Heart left ventricle (tissue), 16 donors: Measurements from ENCODE around the gene EMC10. TPM values are rescaled to one million over a fixed set of nuclear protein-coding genes. Genes with fewer than 3 reads are reported as not detected.
A peak's percentile ranks its signal among the peaks of the same experiment; 100 is the strongest.

ENCODE experiments used
- ATAC-seq, 4 donors: fragments of 200-7000 bp; cut with Tn5 transposase; one replicate each; pipeline ENCODE4 v1.9.1; 2020 to 2022; ENCODE audit warnings: moderate library complexity in 4 of 4, mild to moderate bottlenecking in 3 of 4, moderate number of reproducible peaks in 1 of 4
- DNase-seq, 5 donors: peaks; one replicate each; pipeline ENCODE4 v3.0.0-alpha.2; 2020
- H3K27ac ChIP-seq, 12 donors: fragments of 200-600 bp; sonication (generic) in 4 of 12; one replicate each; pipeline versions ENCODE4 v1.5.0 to v1.8.0; 2016 to 2022; ENCODE audit warnings: mild to moderate bottlenecking in 2 of 12
- H3K27me3 ChIP-seq, 9 donors: fragments of 200-600 bp; sonication (generic) in 2 of 9; one replicate each; pipeline versions ENCODE4 v1.5.1 to v1.8.0; 2016 to 2022; ENCODE audit warnings: mild to moderate bottlenecking in 3 of 9
- H3K36me3 ChIP-seq, 9 donors: fragments of 200-600 bp; sonication (generic) in 2 of 9; one replicate each; pipeline versions ENCODE4 v1.5.0 to v1.8.0; 2018 to 2022; ENCODE audit warnings: mild to moderate bottlenecking in 2 of 9
- H3K4me1 ChIP-seq, 12 donors: fragments of 200-600 bp; sonication (generic) in 4 of 12; one replicate each; pipeline versions ENCODE4 v1.5.0 to v1.8.0; 2016 to 2022; ENCODE audit warnings: mild to moderate bottlenecking in 3 of 12
- H3K4me3 ChIP-seq, 12 donors: fragments of 200-600 bp; sonication (generic) in 4 of 12; one replicate each; pipeline versions ENCODE4 v1.5.0 to v1.8.0; 2017 to 2022; ENCODE audit warnings: mild to moderate bottlenecking in 9 of 12, moderate library complexity in 4 of 12
- H3K9me3 ChIP-seq, 12 donors: fragments of 200-600 bp; sonication (generic) in 4 of 12; one replicate each; pipeline versions ENCODE4 v1.5.0 to v1.8.0; 2016 to 2022; ENCODE audit warnings: mild to moderate bottlenecking in 1 of 12
- CTCF ChIP-seq, 12 donors: fragments of 200-600 bp; sonication (generic) in 4 of 12; IDR thresholded peaks; one replicate each; pipeline versions ENCODE4 v1.5.0 to v1.8.0; 2018 to 2022; ENCODE audit warnings: antibody characterized with exemption in 12 of 12, mild to moderate bottlenecking in 5 of 12
- POLR2A ChIP-seq, 2 donors: fragments of 450-650 bp; IDR thresholded peaks; one replicate each; pipeline ENCODE4 v1.6.1; 2017; ENCODE audit warnings: antibody characterized with exemption in 2 of 2, mild to moderate bottlenecking in 2 of 2, moderate library complexity in 2 of 2
- WGBS, 4 donors: extraction: QIAGEN DNeasy Blood & Tissue Kit in 2 of 4; methylation state at CpG; one replicate each; pipeline versions ENCODE4 v1.1.5 to v1.1.7; 2013 to 2018; 5-methylcytosine and 5-hydroxymethylcytosine counted together
- intact Hi-C, 10 donors: fragments of 100-400 bp; cut with DNase I; formaldehyde crosslinking; loops; one replicate each; pipeline versions ENCODE4 v1.11.1 to v1.14.2; 2022
- polyA plus RNA-seq, 2 donors: library from polyadenylated mRNA; stranded (reverse); fragments of 200-250 nt; gene quantifications; one replicate each; pipeline ENCODE4 v1.2.3, GENCODE V29; 2013
- total RNA-seq, 9 donors: library from RNA; depleted of rRNA in 2 of 9; stranded (reverse); fragments of >200 nt in 2 of 9; fragmentation: NEBNext Ultra II Directional in 3 of 9; extraction: Animal tissue kit (Norgen Biotek cat#: 25700) in 3 of 9; gene quantifications; one replicate each; pipeline versions ENCODE4 v1.1.0 to v1.2.4, GENCODE V29; 2016 to 2023
- donor health status: ischemic (EF 13 %, LVEDD 7.1; RV severe dilation, severe dysfunction).
- donor health status: healthy with polysubstance abuse.
- donor health status: DM: no; HTN: yes; CAD: no.
- donor health status: DM: no; HTN: no; CAD: no.
- donor health status: ischemic (EF 25% LVEDD 6.9; RV normal size, moderate dysfunction).
- donor health status: ischemic (EF 25% LVEDD 5.7; RV mildly dilated, moderate dysfunction).
- donor health status: healthy.
- donor health status: DM: yes; HTN: yes; CAD: no.
- donor health status: ischemic (EF 35%, LVEDD 5.7; RV mildly dilated, moderate dysfunction).
- donor health status: nonischemic (EF 11% LVEDD 7.7; RV severe dilation, severe dysfunction).
- donor health status: DM: yes; HTN: yes; CAD: no.
- donor health status: PGD.
- donor health status: ischemic (EF 29% LVEDD 5.4; RV normal size, mild dysfunction).
- donor health status: nonischemic (EF 23%, LVEDD 6.1; RV moderate dilation, normal function).

EMC10 gene
- total and polyA plus RNA-seq, 11 donors: 72.8 to 138 (median 95.3) TPM

GRCh38 chr19:50481351-50482149, 5.2 kb downstream of the EMC10 start:
- Histone ChIP-seq H3K36me3 (peaks cover 0 to 61% (median 44%) of the 10 kb centered on the region in 9 donors), H3K4me3 (no peak overlapping the region), H3K27ac (no peak overlapping the region), H3K4me1 (peaks cover 7 to 30% (median 14%) of the 10 kb centered on the region in 12 donors), H3K9me3 (no peaks in the 10 kb centered on the region), H3K27me3 (no peaks in the 10 kb centered on the region)
- DNase-seq: peak in 2 of 5 donors; percentile 22 to 48
- WGBS, 4 donors: 92 to 95% (median 94%) methylated on average over 23 to 27 of the region's 27 CpGs
- ATAC-seq: peak in 1 of 4 donors; percentile 9
- intact Hi-C loops: no loop called here
- TF ChIP-seq CTCF (IDR thresholded peaks at IDR 0.05) (no peak), POLR2A (IDR thresholded peaks at IDR 0.05) (no peak)

GRCh38 chr19:50482271-50482855, 6.1 kb downstream of the EMC10 start:
- 64 to 84% (median 78%) methylated on average over 10 to 16 of the region's 16 CpGs for WGBS, 4 donors
- intact Hi-C loops: no loop called here
- Histone ChIP-seq H3K4me3 (no peak overlapping the region), H3K27me3 (peaks cover 0 to 2% (median 0%) of the 10 kb centered on the region in 9 donors), H3K4me1 (peaks cover 3 to 23% (median 8%) of the 10 kb centered on the region in 12 donors), H3K9me3 (no peaks in the 10 kb centered on the region), H3K36me3 (peaks cover 0 to 68% (median 44%) of the 10 kb centered on the region in 9 donors), H3K27ac (no peak overlapping the region)
- DNase-seq: peak in 1 of 5 donors; percentile 40
- TF ChIP-seq CTCF (IDR thresholded peaks at IDR 0.05) (no peak), POLR2A (IDR thresholded peaks at IDR 0.05) (no peak)
- no peak for ATAC-seq

DNA sequence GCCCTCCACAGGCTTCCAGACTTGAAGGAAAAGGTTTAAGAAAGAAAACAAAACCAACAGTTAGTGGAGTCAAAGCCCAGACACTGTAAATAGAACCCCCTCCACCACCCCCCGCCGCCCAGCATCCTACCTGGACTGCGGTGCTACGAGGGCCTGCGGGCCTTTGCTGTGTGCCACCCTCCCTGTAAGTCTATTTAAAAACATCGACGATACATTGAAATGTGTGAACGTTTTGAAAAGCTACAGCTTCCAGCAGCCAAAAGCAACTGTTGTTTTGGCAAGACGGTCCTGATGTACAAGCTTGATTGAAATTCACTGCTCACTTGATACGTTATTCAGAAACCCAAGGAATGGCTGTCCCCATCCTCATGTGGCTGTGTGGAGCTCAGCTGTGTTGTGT, 6.6 kb downstream of the EMC10 start:
- no peak overlapping the region for H3K27ac ChIP-seq
- no peak overlapping the region for H3K4me3 ChIP-seq
- peaks cover 0 to 4% (median 0%) of the 10 kb centered on the region in 9 donors for H3K27me3 ChIP-seq
- DNase-seq: no peak
- ATAC-seq: no peak
- 57 to 66% (median 63%) methylated on average over 10 of the region's 10 CpGs for WGBS, 4 donors
- H3K36me3 ChIP-seq: peaks cover 0 to 68% (median 44%) of the 10 kb centered on the region in 9 donors
- no peaks in the 10 kb centered on the region for H3K9me3 ChIP-seq
- intact Hi-C loops: no loop called here
- H3K4me1 ChIP-seq: peaks cover 0 to 17% (median 3%) of the 10 kb centered on the region in 12 donors
- TF ChIP-seq POLR2A (IDR thresholded peaks at IDR 0.05) (no peak), CTCF (IDR thresholded peaks at IDR 0.05) (no peak)

DNA sequence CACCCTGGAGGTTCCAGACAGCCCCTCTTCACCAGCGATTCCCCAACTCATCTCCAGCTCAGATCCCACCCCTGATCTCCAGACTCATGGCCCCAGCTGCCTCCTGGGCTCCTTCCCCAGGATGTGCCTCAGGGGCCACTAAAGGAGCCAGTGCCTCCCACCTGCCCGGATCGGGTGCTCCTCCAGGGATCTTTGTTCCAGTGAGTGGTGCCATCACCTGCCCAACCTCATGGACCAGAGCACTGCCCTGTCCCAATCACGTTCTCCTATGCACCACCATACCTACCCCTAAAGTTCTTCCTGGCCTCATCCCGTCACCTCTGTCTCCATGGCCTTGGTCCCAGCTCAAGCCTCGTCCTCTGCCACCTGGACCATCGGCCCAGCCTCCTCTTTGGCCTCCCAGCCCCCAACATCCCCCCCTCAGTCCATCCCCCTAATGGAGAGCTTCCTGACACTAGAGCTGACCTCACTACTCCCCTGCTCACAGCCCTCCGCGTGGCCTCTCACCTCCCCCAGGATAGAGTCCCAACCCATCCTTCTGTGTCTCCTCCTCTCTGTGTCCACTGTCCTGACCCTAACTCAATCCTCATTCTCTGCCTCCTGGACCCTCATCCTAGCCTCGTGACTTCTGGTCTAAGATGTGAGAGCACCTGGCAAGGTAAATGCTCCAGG, 9.1 kb downstream of the EMC10 start:
- TF ChIP-seq POLR2A (IDR thresholded peaks at IDR 0.05) (no peak), CTCF (IDR thresholded peaks at IDR 0.05) (no peak)
- 65 to 74% (median 71%) methylated on average over 9 to 10 of the region's 10 CpGs for WGBS, 4 donors
- Histone ChIP-seq H3K4me3 (no peak overlapping the region), H3K36me3 (peaks cover 0 to 48% (median 27%) of the 10 kb centered on the region in 9 donors), H3K27me3 (peaks cover 0 to 4% (median 0%) of the 10 kb centered on the region in 9 donors), H3K27ac (no peak overlapping the region), H3K4me1 (peaks cover 0 to 11% (median 0%) of the 10 kb centered on the region in 12 donors), H3K9me3 (no peaks in the 10 kb centered on the region)
- peak in 1 of 5 donors; percentile 8 for DNase-seq
- no peak for ATAC-seq
- intact Hi-C loops: no loop called here
